ENCODE data around the gene FAM3C. TPM values are rescaled to one million over a fixed set of nuclear protein-coding genes. Genes with fewer than 3 reads are reported as not detected.
A peak's percentile ranks its signal among the peaks of the same experiment; 100 is the strongest.

The FAM3C gene
- total and polyA plus RNA-seq, 2 of the 4 experiments (the other 2 are of a cell fraction) = 11.5 to 45.8 TPM

DNA sequence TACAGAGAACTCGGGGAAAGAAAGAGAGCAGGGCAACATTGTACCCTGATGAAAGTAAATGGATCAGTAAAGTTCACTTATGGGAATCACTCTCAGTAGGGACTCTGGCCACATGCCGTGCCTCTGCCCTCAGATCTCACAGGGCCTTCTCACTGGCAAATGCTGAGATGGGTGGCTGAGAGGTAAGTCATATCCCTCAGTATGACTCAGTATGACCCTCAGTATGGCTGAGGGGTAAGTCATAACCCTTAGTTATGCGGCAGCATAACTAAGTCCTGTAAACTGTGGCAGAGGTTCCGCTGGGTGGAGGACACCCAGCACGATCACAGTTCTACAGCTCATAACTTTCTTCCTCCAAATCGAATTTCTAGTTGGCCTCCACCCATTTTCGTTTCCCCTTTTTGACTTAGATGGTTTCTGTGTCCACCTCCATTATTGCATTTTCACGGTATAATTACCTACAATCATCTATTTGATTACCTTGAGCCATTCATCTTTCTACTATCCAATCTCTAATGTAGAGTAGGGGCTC is 93.8 kb downstream of the FAM3C start (continued):
- no peak for TF ChIP-seq RAD21 (IDR thresholded peaks at IDR 0.05; ENCODE audit: low read length)

DNA sequence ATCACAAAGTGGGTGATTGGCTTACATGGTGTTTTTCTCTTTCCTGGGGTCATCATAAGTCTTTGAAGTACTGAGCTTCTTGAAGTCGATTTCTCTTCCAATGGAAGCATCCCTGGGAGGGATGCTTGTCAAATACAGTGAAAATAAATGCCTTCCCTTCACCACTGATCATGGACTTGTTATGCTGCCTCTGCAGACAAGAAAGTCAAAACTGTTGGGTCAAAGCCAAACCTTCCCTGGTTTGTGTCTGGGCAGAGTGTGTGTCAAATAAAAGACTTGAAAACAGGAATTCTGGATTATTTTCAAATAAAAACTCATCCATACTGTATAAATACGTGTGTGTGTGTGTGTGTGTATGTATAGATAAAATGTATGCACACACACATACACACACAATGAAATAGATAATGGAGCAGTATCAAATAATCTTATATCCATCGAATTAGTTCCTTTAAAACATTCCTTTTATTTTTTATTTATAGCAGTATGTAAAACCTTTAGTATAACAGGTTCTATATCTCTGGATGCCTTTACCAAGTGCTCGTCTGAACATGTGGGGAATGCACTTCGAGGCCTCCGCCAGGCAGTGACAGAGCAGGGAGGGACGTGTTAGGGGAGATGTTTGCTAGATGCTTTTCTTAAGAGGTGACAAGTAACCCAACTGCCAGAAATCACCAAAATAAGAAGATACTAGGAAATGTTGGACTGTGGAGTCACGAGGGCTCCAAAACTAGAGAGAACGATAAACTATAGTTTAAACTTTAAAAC is 94.5 kb downstream of the FAM3C start:
- H3K9me1 ChIP-seq (ENCODE audit: insufficient read depth, low read length) = 0 out of 2 replicates have a peak, but pooled peaks cover 3% of the 10 kb centered on the region
- ATAC-seq (ENCODE audit: low read depth) (peak; percentile 5), DNase-seq (peak; percentile 27)
- H3K4ac ChIP-seq (ENCODE audit: low read depth, low read length) = peak overlapping the region; percentile 96
- H2AK9ac ChIP-seq (replicated peaks; ENCODE audit: low read depth, low read length, poor library complexity) = peak overlapping the region; percentile 53
- peak overlapping the region; percentile 78; the same call in 1 of the 2 replicates for H3K18ac ChIP-seq (ENCODE audit: low read depth, low read length)
- no peak overlapping the region for H2AFZ ChIP-seq (replicated peaks; ENCODE audit: low read length, poor library complexity)
- peak overlapping the region; percentile 87; the same call in 2 of the 3 replicates for H2BK15ac ChIP-seq (ENCODE audit: low read depth, low read length)
- BruUV-seq (replicated peaks) = no TSS peak
- TF ChIP-seq ELK1 (IDR thresholded peaks at IDR 0.05; ENCODE audit: borderline replicate concordance, low read depth, low read length) (no peak), RFX5 (IDR thresholded peaks at IDR 0.05; ENCODE audit: low read depth, low read length) (no peak), RAD21 (IDR thresholded peaks at IDR 0.05; ENCODE audit: low read length) (no peak), MAZ (IDR thresholded peaks at IDR 0.05; ENCODE audit: borderline replicate concordance, low read depth, low read length) (no peak), BHLHE40 (IDR thresholded peaks at IDR 0.05; ENCODE audit: low read depth, low read length) (no peak), MAFK (IDR thresholded peaks at IDR 0.05; ENCODE audit: low read depth, low read length) (no peak)
- POLR2A ChIA-PET (ENCODE audit: unreplicated experiment) = no interaction called here
- H3K14ac ChIP-seq (replicated peaks; ENCODE audit: low read depth, low read length) = peak overlapping the region; percentile 83
- H3K36me3 ChIP-seq (ENCODE audit: control insufficient read depth, insufficient read depth, low read length) = no peaks in the 10 kb centered on the region
- peak overlapping the region; percentile 39; the same call in 1 of the 2 replicates for H3K9ac ChIP-seq (ENCODE audit: low read depth, low read length)
- peak overlapping the region; percentile 96 for H2BK120ac ChIP-seq (ENCODE audit: low read depth, low read length)
- H3K27ac ChIP-seq (ENCODE audit: insufficient read depth, low read length) = peak overlapping the region; percentile 84
- H3K27me3 ChIP-seq (ENCODE audit: control insufficient read depth, insufficient read depth, low read length) = no peaks in the 10 kb centered on the region
- intact Hi-C loops (cut with micrococcal nuclease) (no loop called here), in situ Hi-C loops (cut with MboI; ENCODE audit: low sequenced_read_pairs) (no loop called here), dilution Hi-C loops (cut with HindIII; ENCODE audit: low sequenced_read_pairs, unreplicated experiment) (no loop called here)
- CTCF ChIA-PET = interaction anchor here (1.3 kb wide), 2 partner anchors 23 to 29 kb away, joined by 3 to 6 read pairs; no protein-coding TSS in a partner anchor
- peak overlapping the region; percentile 88 for H3K23ac ChIP-seq (ENCODE audit: low read depth, low read length)
- peak overlapping the region; percentile 85 for H4K5ac ChIP-seq (ENCODE audit: low read depth, low read length)
- WGBS, 2 experiments (ENCODE audit: extremely low coverage in 2 of 2, insufficient read length in 1 of 2) = no CpG with 5 or more reads among the region's 9 CpGs
- no peaks in the 10 kb centered on the region for H4K20me1 ChIP-seq (ENCODE audit: insufficient read depth, low read length)
- H2AK5ac ChIP-seq (ENCODE audit: low read depth, low read length) = peak overlapping the region; percentile 91
- H3K79me1 ChIP-seq (ENCODE audit: low read depth in 1 of 2, low read length in 2 of 2) = peaks cover 0 to 10% of the 10 kb centered on the region in 2 experiments; a peak in 1 of 4 replicates
- H3K4me3 ChIP-seq (ENCODE audit: insufficient read depth, low read depth, low read length) = no peak overlapping the region
- H2BK5ac ChIP-seq (ENCODE audit: low read depth, low read length, poor library complexity, severe bottlenecking) = peak overlapping the region; percentile 99
- peak overlapping the region; percentile 75 to 96 for H4K8ac ChIP-seq (ENCODE audit: low read depth in 2 of 2, low read length in 2 of 2)
- peak overlapping the region; percentile 99 for H4K91ac ChIP-seq (ENCODE audit: insufficient read depth, low read depth, low read length)
- no peaks in the 10 kb centered on the region for H3K9me3 ChIP-seq (ENCODE audit: control insufficient read depth, insufficient read depth, low read length)
- H3K4me1 ChIP-seq (ENCODE audit: control insufficient read depth, insufficient read depth, low read length) = peaks cover 12% of the 10 kb centered on the region
- no peak overlapping the region; the same call in 1 of the 2 replicates for H3K4me2 ChIP-seq (ENCODE audit: low read depth, low read length)
- peak overlapping the region; percentile 91 for H3K56ac ChIP-seq (ENCODE audit: extremely low read depth, insufficient read depth, low read length)
- peak overlapping the region; percentile 92 for H2BK20ac ChIP-seq (ENCODE audit: low read depth, low read length)

All from IMR-90 (cell line).